ENCODE data around the gene PPARG.
A peak's percentile ranks its signal among the peaks of the same experiment; 100 is the strongest.

The PPARG gene

DNA sequence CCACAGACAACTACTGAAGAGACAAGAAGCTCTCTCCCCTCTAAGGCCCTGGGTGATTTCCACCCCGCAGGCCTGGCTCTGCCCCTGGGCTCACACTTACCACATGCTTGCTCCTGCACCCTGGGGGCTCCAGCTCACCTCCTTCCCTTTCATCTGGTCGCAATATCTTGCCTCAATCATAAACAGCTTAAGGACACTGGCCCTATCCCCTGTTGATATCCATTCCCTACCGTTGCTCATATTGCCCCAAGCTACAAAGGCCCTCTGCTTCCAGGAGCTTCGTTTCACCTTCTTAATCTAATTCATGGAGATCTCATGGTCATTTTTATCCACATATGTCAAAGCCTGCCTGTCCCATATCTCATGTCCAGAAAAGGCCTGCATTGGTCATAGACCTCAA is 149.4 kb downstream of the PPARG start:
- no peak for TF ChIP-seq SUZ12 (IDR thresholded peaks at IDR 0.05)
- no peak for TF ChIP-seq NFRKB (IDR thresholded peaks at IDR 0.05)
- TF ChIP-seq, protein P1, sequence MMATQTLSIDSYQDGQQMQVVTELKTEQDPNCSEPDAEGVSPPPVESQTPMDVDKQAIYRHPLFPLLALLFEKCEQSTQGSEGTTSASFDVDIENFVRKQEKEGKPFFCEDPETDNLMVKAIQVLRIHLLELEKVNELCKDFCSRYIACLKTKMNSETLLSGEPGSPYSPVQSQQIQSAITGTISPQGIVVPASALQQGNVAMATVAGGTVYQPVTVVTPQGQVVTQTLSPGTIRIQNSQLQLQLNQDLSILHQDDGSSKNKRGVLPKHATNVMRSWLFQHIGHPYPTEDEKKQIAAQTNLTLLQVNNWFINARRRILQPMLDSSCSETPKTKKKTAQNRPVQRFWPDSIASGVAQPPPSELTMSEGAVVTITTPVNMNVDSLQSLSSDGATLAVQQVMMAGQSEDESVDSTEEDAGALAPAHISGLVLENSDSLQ (IDR thresholded peaks at IDR 0.05), result no peak
- TF ChIP-seq TARDBP (IDR thresholded peaks at IDR 0.05), result no peak
- CTCF ChIA-PET, result no interaction called here
- no peak for DNase-seq (ENCODE audit: extremely low spot score)
- POLR2A ChIA-PET, result interaction anchor here (1.2 kb wide), 1 partner anchor 46 kb away, joined by 3 read pairs; the partner anchor contains the start of gene TSEN2

DNA sequence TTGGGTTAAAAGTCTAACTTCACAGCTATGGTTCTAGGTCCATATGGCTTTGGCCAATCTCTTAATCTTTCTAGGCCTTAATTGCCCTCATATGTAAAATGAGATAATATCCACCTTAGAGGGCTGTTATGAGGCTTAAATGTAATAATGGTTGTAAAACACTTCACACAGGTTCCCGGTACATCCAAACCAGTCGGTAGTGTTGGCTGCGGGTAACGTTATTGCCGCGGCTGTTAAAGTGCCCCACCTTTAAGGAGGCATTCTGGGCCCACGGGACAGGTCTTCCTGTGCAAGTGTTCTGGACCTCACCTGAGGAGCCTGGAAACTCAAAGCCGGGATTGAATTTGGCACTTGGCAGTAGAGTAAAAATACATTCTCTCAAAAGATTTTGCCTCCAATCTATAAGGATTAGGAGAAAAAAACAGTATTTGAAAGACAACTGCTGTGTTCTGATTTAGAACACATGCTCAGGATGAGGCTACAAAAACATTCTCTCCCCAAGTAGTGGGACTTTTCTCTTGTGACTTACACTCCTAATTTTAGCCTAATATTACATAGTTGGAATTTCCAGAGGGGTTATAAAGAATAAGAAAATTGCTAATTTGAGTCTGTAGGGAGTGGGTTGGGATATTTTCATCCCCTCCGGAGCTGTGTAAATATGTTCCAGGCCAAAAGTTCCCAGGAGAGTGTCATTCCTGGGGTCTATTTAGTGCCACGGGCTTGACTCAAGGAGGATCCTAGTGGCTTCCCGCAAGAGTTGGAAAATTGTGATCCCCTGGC is 150.5 kb downstream of the PPARG start:
- no peak for TF ChIP-seq FOXK2 (IDR thresholded peaks at IDR 0.05)
- TF ChIP-seq TARDBP (IDR thresholded peaks at IDR 0.05), result no peak
- TF ChIP-seq, protein P1 (IDR thresholded peaks at IDR 0.05), result no peak
- TF ChIP-seq SUZ12 (IDR thresholded peaks at IDR 0.05), result no peak
- no peak for TF ChIP-seq BHLHE40 (IDR thresholded peaks at IDR 0.05; ENCODE audit: borderline replicate concordance)
- no peak for TF ChIP-seq CTBP1 (IDR thresholded peaks at IDR 0.05; ENCODE audit: borderline replicate concordance)
- no peak for TF ChIP-seq ARNT (IDR thresholded peaks at IDR 0.05)
- no peak for TF ChIP-seq LEF1 (IDR thresholded peaks at IDR 0.05; ENCODE audit: borderline replicate concordance)
- no peak for TF ChIP-seq FOXA1 (IDR thresholded peaks at IDR 0.05)
- no peak for TF ChIP-seq ELF4 (IDR thresholded peaks at IDR 0.05)
- ChIA-PET POLR2A (no interaction called here), CTCF (no interaction called here)
- DNase-seq (ENCODE audit: extremely low spot score), result no peak

DNA sequence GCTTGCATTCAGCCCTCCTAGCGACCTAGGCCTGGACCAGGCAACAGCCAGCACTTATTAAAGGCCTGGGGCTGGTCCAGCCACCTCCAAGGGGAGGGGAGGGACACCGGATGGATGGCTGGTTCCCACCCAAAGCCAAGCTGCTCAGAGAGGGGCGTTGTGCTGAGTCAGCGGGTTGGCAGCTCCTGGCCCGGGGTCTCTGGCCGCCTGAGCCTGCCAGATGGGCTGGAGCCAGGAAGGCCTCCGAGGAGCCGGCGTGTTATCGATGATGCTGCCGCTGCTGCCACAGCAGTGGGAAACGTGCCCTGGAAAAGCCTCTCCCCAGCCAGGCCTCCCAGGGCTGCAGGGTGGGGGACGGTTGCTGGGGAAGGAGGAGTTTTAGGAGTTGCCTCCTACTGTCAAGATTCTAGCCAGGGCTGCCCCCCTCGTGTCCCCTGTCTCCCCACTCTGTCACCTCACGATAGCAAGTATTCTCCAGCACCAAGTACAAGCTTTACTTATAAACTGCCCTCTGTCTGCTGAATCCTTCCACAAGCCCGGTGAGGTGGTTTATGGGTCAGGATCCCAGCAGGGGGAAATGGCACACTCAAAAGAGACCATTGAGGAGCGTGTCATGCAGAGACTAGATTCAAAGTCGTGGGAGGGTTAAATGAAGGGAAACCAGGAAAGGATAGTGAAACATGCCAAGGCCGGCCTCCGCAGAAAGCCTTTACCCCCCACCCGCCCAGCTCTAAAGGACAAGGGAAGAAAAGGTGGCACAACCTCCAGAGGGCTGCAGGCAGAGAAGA is 152.3 kb downstream of the PPARG start:
- no peak for DNase-seq (ENCODE audit: extremely low spot score)
- CTCF ChIA-PET, result interaction anchor here (0.9 kb wide), 1 partner anchor 246 kb away, joined by 3 read pairs; no protein-coding TSS in a partner anchor
- POLR2A ChIA-PET, result no interaction called here
- no peak for TF ChIP-seq FOXK2 (IDR thresholded peaks at IDR 0.05)
- TF ChIP-seq NFRKB (IDR thresholded peaks at IDR 0.05), result no peak
- no peak for TF ChIP-seq SUZ12 (IDR thresholded peaks at IDR 0.05)
- TF ChIP-seq TARDBP (IDR thresholded peaks at IDR 0.05), result no peak
- no peak for TF ChIP-seq FOXA1 (IDR thresholded peaks at IDR 0.05)

DNA sequence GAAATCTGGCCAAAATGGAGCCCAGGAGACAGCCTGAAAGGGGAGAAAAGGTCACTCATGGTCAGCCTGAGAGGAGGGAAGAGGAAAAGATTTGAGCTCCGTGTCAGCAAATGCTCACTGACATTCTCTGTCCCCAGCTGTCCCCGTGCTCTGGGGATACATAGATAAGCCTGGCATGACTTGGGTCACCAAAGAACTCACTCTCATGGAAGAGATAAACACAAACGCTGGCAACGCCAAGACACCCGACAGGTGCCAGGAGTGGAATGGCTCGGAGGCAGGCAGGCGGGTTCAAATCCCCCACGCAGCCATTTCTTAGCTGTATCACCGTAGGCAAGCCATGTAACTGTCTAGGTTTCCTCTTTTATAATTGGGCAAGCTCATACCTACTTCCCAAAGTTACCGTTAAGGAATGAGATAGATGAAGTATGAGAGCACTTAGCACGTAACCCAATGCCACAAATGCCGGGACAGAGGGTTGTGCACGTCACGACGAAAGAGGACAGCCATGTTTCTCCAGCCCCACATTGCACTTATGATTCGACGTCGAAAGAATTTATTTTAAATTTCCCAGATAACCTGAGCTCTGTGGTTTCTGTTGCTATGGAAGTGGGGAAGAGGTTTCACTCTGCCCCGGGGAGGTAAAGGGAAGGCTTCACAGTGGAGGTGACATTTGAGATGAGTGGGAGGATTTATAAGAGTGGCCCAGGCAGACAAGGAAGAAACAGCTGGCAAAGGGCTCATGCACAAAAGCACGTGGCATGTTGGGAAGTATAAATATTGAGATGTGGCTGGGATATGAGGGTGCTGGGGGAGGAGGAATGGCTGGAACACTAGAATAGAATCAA is 154.0 kb downstream of the PPARG start:
- ChIA-PET CTCF (interaction anchor here (0.6 to 1.0 kb wide), 3 partner anchors 10 to 277 kb away, joined by 3 to 9 read pairs (median 5); no protein-coding TSS in a partner anchor), POLR2A (no interaction called here)
- no peak for TF ChIP-seq BHLHE40 (IDR thresholded peaks at IDR 0.05; ENCODE audit: borderline replicate concordance)
- TF ChIP-seq ELF4 (IDR thresholded peaks at IDR 0.05), result no peak
- TF ChIP-seq ZNF384 (IDR thresholded peaks at IDR 0.05), result no peak
- no peak for TF ChIP-seq FOXA1 (IDR thresholded peaks at IDR 0.05)
- no peak for TF ChIP-seq FOXK2 (IDR thresholded peaks at IDR 0.05)
- TF ChIP-seq NFRKB (IDR thresholded peaks at IDR 0.05), result no peak
- TF ChIP-seq, protein P1 (IDR thresholded peaks at IDR 0.05), result peak; percentile 66
- no peak for TF ChIP-seq HDGF (IDR thresholded peaks at IDR 0.05; ENCODE audit: borderline replicate concordance)
- no peak for TF ChIP-seq ARNT (IDR thresholded peaks at IDR 0.05)
- no peak for TF ChIP-seq TARDBP (IDR thresholded peaks at IDR 0.05)
- no peak for TF ChIP-seq CTBP1 (IDR thresholded peaks at IDR 0.05; ENCODE audit: borderline replicate concordance)
- no peak for TF ChIP-seq LEF1 (IDR thresholded peaks at IDR 0.05; ENCODE audit: borderline replicate concordance)
- peak; percentile 85 for TF ChIP-seq L3MBTL2 (conservative IDR thresholded peaks at IDR 0.05)
- TF ChIP-seq SP1 (IDR thresholded peaks at IDR 0.05), result no peak
- DNase-seq (ENCODE audit: extremely low spot score), result no peak

DNA sequence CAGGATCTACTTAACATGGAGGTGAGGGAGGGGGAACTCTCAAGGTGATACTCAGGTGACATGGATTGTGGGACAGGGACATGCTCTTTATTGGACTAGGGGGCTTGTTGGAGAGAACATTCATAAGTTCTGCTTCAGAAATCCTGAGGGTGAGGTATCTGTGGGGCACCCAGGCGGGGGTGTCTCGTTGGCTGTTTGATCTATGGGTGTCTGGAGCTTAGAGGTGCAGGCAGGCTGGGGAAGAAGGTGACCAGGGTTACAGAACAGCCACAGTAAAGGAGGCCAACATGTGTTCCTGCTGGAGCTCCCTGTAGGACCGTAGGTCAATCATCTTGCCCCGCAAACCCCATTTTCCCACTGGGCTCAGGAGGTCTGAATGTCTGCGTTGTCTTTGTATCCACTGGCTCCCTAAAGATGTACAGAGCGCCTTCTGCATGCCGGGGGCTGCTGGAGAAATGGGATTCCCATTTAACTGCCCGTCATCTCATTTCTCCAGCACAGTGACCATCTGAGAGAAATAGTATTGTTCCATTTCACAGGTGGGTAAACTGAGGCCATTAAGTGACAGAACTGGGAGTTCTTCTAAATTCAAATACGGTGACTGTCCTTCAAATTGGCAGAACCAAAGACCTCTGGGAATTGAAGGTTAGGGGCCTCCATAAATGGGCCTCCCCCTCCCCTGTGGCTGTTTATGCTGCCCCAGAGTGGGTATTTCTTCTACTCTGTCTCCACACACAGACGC is 155.1 kb downstream of the PPARG start:
- no peak for DNase-seq (ENCODE audit: extremely low spot score)
- ChIA-PET CTCF (no interaction called here), POLR2A (no interaction called here)
- TF ChIP-seq ZNF384 (IDR thresholded peaks at IDR 0.05), result no peak
- TF ChIP-seq SP1 (IDR thresholded peaks at IDR 0.05), result no peak
- no peak for TF ChIP-seq FOXK2 (IDR thresholded peaks at IDR 0.05)
- no peak for TF ChIP-seq TARDBP (IDR thresholded peaks at IDR 0.05)
- TF ChIP-seq CTBP1 (IDR thresholded peaks at IDR 0.05; ENCODE audit: borderline replicate concordance), result no peak
- TF ChIP-seq, protein P1 (IDR thresholded peaks at IDR 0.05), result no peak
- no peak for TF ChIP-seq NFRKB (IDR thresholded peaks at IDR 0.05)

Measured in HEK293T (cell line).